Keratinocyte (primary cell): ENCODE results near the gene WASF2. TPM values are rescaled to one million over a fixed set of nuclear protein-coding genes. Genes with fewer than 3 reads are reported as not detected.

Experiments used
- DNase-seq: peaks from one replicate; pipeline ENCODE4 v3.0.0-alpha.2; 2011; ENCODE audit warnings: low read depth, missing footprints, low spot score
- FAIRE-seq: peaks from 2 replicates; lab custom pipeline; 2011; peaks lifted over from hg19 to GRCh38; lab: Jason Lieb, UNC
- H2AFZ ChIP-seq: 2 replicates; pipeline ENCODE4 v1.6.0; 2012; ENCODE audit warnings: low read length, control low read depth, inconsistent platforms; ENCODE audit not compliant: control insufficient read depth
- H3K27ac ChIP-seq: 2 replicates; pipeline ENCODE4 v1.5.1; 2011; ENCODE audit warnings: low read length; ENCODE audit not compliant: control insufficient read depth, insufficient read depth
- H3K27me3 ChIP-seq: 3 replicates; pipeline ENCODE4 v1.6.0; 2011; ENCODE audit warnings: low read length; ENCODE audit not compliant: control insufficient read depth, insufficient read depth; ENCODE audit errors: extremely low read depth
- H3K36me3 ChIP-seq, 2 experiments: 2 replicates in 1 of 2; 3 replicates in 1 of 2; pipeline ENCODE4 v1.5.1; 2011; ENCODE audit warnings: low read length in 2 of 2, mild to moderate bottlenecking in 1 of 2; ENCODE audit not compliant: control insufficient read depth in 2 of 2, insufficient read depth in 2 of 2; ENCODE audit errors: extremely low read depth in 1 of 2
- H3K4me1 ChIP-seq: 3 replicates; pipeline ENCODE4 v1.5.1; 2011; ENCODE audit warnings: low read length; ENCODE audit not compliant: control insufficient read depth, insufficient read depth; ENCODE audit errors: extremely low read depth
- H3K4me2 ChIP-seq: 3 replicates; pipeline ENCODE4 v1.6.0; 2011; ENCODE audit warnings: low read depth, low read length; ENCODE audit not compliant: control insufficient read depth, insufficient read depth; ENCODE audit errors: extremely low read depth
- H3K4me3 ChIP-seq, 3 experiments: fragments of 200-600 bp in 1 of 3; sonication (generic) in 1 of 3; 2 replicates in 2 of 3; 3 replicates in 1 of 3; pipeline ENCODE4 v1.5.1; 2011 to 2016; ENCODE audit warnings: low read length in 3 of 3, mild to moderate bottlenecking in 3 of 3, control low read depth in 2 of 3, inconsistent platforms in 1 of 3, low read depth in 1 of 3, mixed read lengths in 1 of 3, mixed run types in 1 of 3, moderate library complexity in 1 of 3; ENCODE audit not compliant: control insufficient read depth in 2 of 3, insufficient read depth in 2 of 3; ENCODE audit errors: extremely low read depth in 1 of 3
- H3K79me2 ChIP-seq: 2 replicates; pipeline ENCODE4 v1.6.0; 2012; ENCODE audit warnings: low read length; ENCODE audit not compliant: control insufficient read depth, insufficient read depth
- H3K9ac ChIP-seq: 3 replicates; pipeline ENCODE4 v1.6.0; 2011; ENCODE audit warnings: low read length; ENCODE audit not compliant: control insufficient read depth, insufficient read depth; ENCODE audit errors: extremely low read depth
- H3K9me1 ChIP-seq: 3 replicates; pipeline ENCODE4 v1.6.0; 2011; ENCODE audit warnings: low read length; ENCODE audit not compliant: control insufficient read depth, insufficient read depth; ENCODE audit errors: extremely low read depth
- H3K9me3 ChIP-seq: 2 replicates; pipeline ENCODE4 v1.5.1; 2012; ENCODE audit warnings: low read depth, low read length; ENCODE audit not compliant: control insufficient read depth
- H4K20me1 ChIP-seq: 3 replicates; pipeline ENCODE4 v1.6.0; 2011; ENCODE audit warnings: low read length; ENCODE audit not compliant: control insufficient read depth, insufficient read depth; ENCODE audit errors: extremely low read depth
- CTCF ChIP-seq, 3 experiments: IDR thresholded peaks in 1 of 3; conservative IDR thresholded peaks in 1 of 3; optimal IDR thresholded peaks in 1 of 3; 2 replicates in 2 of 3; 3 replicates in 1 of 3; pipeline versions ENCODE3 to v1.5.1; 2011; ENCODE audit warnings: low read length in 3 of 3, mild to moderate bottlenecking in 3 of 3, moderate library complexity in 2 of 3, control low read depth in 1 of 3, inconsistent platforms in 1 of 3; ENCODE audit not compliant: insufficient read depth in 2 of 3; ENCODE audit errors: extremely low read depth in 1 of 3
- EZH2 ChIP-seq: IDR thresholded peaks from one replicate; pipeline ENCODE4 v1.6.1; 2012; ENCODE audit warnings: inconsistent platforms, mild to moderate bottlenecking, low read length, moderate library complexity
- dilution Hi-C: fragments of 300-500 bp; cut with MboI; formaldehyde crosslinking; loops from one replicate; pipeline ENCODE4 v1.7.0; 2020; ENCODE audit warnings: low sequenced_read_pairs; ENCODE audit not compliant: extremely low pct_ligation_motif_present
- polyA plus RNA-seq, 5 experiments: library from polyadenylated mRNA; depleted of rRNA in 3 of 5; stranded (reverse) in 3 of 5; stranded (forward) in 1 of 5; unstranded in 1 of 5; fragments of >200 nt; gene quantifications; 1 replicate in 1 of 5; 2 replicates in 3 of 5; 3 replicates in 1 of 5; pipeline versions ENCODE4 v1.2.1 to v1.2.3, GENCODE V29; 2011 to 2012; ENCODE audit warnings: missing spikeins in 2 of 5, low read depth in 1 of 5, low replicate concordance in 1 of 5

WASF2 gene
- polyA plus RNA-seq, 1 donor (not counting 4 experiments of a cell fraction or from before 2014, with no cell fraction given) = 42.9 TPM

- Histone ChIP-seq H3K36me3 (peaks cover 1 to 4% of the 10 kb centered on the region in 2 experiments), H2AFZ (no peak overlapping the region), H3K9ac (no peak overlapping the region), H4K20me1 (peaks cover 4% of the 10 kb centered on the region), H3K27ac (no peak overlapping the region), H3K4me3 (no peak overlapping the region), H3K9me1 (peaks cover 3% of the 10 kb centered on the region), H3K79me2 (peaks cover 75% of the 10 kb centered on the region), H3K9me3 (no peaks in the 10 kb centered on the region), H3K4me2 (no peak overlapping the region), H3K4me1 (no peaks in the 10 kb centered on the region), H3K27me3 (no peaks in the 10 kb centered on the region)
- TF ChIP-seq CTCF (optimal IDR thresholded peaks at IDR 0.05 in 1 of 3, IDR thresholded peaks at IDR 0.05 in 1 of 3, conservative IDR thresholded peaks at IDR 0.05 in 1 of 3; ENCODE audit: extremely low read depth in 1 of 3, insufficient read depth in 2 of 3, low read length in 3 of 3) (no peak), EZH2 (no peak)
- no peak for FAIRE-seq
- dilution Hi-C loops = no loop called here
- no peak for DNase-seq
Observed at GRCh38 chr1:27444632-27445031, 45.3 kb downstream of the WASF2 start.

GRCh38 chr1:27439150-27439549 lies 50.8 kb downstream of the WASF2 start:
- dilution Hi-C loops = no loop called here
- peaks cover 3% of the 10 kb centered on the region for H4K20me1 ChIP-seq

More at GRCh38 chr1:27439150-27439549, 50.8 kb downstream of the WASF2 start:
- Histone ChIP-seq H3K4me3 (no peak overlapping the region), H3K9me1 (peaks cover 3% of the 10 kb centered on the region), H3K4me1 (peaks cover 26% of the 10 kb centered on the region), H3K9me3 (no peaks in the 10 kb centered on the region), H2AFZ (no peak overlapping the region), H3K9ac (no peak overlapping the region), H3K4me2 (no peak overlapping the region), H3K27me3 (no peaks in the 10 kb centered on the region), H3K27ac (no peak overlapping the region), H3K36me3 (peaks cover 0 to 4% of the 10 kb centered on the region in 2 experiments), H3K79me2 (peaks cover 85% of the 10 kb centered on the region)
- no peak for TF ChIP-seq CTCF (optimal IDR thresholded peaks at IDR 0.05 in 1 of 3, IDR thresholded peaks at IDR 0.05 in 1 of 3, conservative IDR thresholded peaks at IDR 0.05 in 1 of 3; ENCODE audit: extremely low read depth in 1 of 3, insufficient read depth in 2 of 3, low read length in 3 of 3)
- no peak for TF ChIP-seq EZH2
- DNase-seq = no peak
- no peak for FAIRE-seq
